ENCODE results near the gene SIRPB2. TPM values are rescaled to one million over a fixed set of nuclear protein-coding genes. Genes with fewer than 3 reads are reported as not detected.

SIRPB2 gene
- total and polyA plus RNA-seq, 2 donors from 2014 or later, result 0.86 to 8.2 TPM

- TF ChIP-seq CTCF (IDR thresholded peaks at IDR 0.05; ENCODE audit: borderline replicate concordance, extremely low read depth, insufficient read depth), result peak; percentile 83
- no peaks in the 10 kb centered on the region for H3K27me3 ChIP-seq (ENCODE audit: control insufficient read depth, insufficient read depth, low read length)
- H3K4me3 ChIP-seq (ENCODE audit: low read length in 3 of 3), result no peak overlapping the region
- FAIRE-seq, result peak; percentile 82
- peaks cover 0 to 9% (median 8%) of the 10 kb centered on the region in 3 donors for H3K36me3 ChIP-seq (ENCODE audit: control insufficient read depth in 2 of 3, insufficient read depth in 3 of 3, low read length in 3 of 3)
- no peaks in the 10 kb centered on the region for H3K4me1 ChIP-seq (ENCODE audit: control insufficient read depth in 2 of 3, insufficient read depth in 2 of 3, low read depth in 1 of 3, low read length in 3 of 3)
- no peaks in the 10 kb centered on the region for H3K9me3 ChIP-seq (ENCODE audit: control insufficient read depth in 2 of 3, insufficient read depth in 1 of 3, low read length in 3 of 3)
- DNase-seq, result peak; percentile 64 to 88 (median 78)
- H3K9ac ChIP-seq (ENCODE audit: low read length in 3 of 3), result no peak overlapping the region
- no peak overlapping the region for H3K27ac ChIP-seq (ENCODE audit: low read depth in 2 of 2, low read length in 2 of 2)
- intact Hi-C loops (cut with DNase I), result loop anchor here (5.0 kb wide), 1 partner anchor 125 kb away; no protein-coding TSS in a partner anchor
Observed at GRCh38 chr20:1437235-1437904, 53.9 kb downstream of the SIRPB2 start.

GRCh38 chr20:1436263-1436662 is 55.0 kb downstream of the SIRPB2 start:
- H3K4me3 ChIP-seq (ENCODE audit: low read length in 3 of 3), result no peak overlapping the region
- H3K9ac ChIP-seq (ENCODE audit: low read length in 3 of 3), result no peak overlapping the region
- DNase-seq, result no peak
- H3K36me3 ChIP-seq (ENCODE audit: control insufficient read depth in 2 of 3, insufficient read depth in 3 of 3, low read length in 3 of 3), result no peaks in the 10 kb centered on the region
- H3K27ac ChIP-seq (ENCODE audit: low read depth in 2 of 2, low read length in 2 of 2), result no peak overlapping the region
- TF ChIP-seq CTCF (IDR thresholded peaks at IDR 0.05; ENCODE audit: borderline replicate concordance, extremely low read depth, insufficient read depth), result no peak
- no peaks in the 10 kb centered on the region for H3K27me3 ChIP-seq (ENCODE audit: control insufficient read depth, insufficient read depth, low read length)
- FAIRE-seq, result no peak
- H3K4me1 ChIP-seq (ENCODE audit: control insufficient read depth in 2 of 3, insufficient read depth in 2 of 3, low read depth in 1 of 3, low read length in 3 of 3), result no peaks in the 10 kb centered on the region
- no peaks in the 10 kb centered on the region for H3K9me3 ChIP-seq (ENCODE audit: control insufficient read depth in 2 of 3, insufficient read depth in 1 of 3, low read length in 3 of 3)
- intact Hi-C loops (cut with DNase I), result loop anchor here (5.0 kb wide), 1 partner anchor 124 kb away; no protein-coding TSS in a partner anchor

- no peak for FAIRE-seq
- no peak overlapping the region for H3K4me3 ChIP-seq (ENCODE audit: low read length in 3 of 3)
- DNase-seq, result no peak
- H3K9ac ChIP-seq (ENCODE audit: low read length in 3 of 3), result no peak overlapping the region
- H3K36me3 ChIP-seq (ENCODE audit: control insufficient read depth in 2 of 3, insufficient read depth in 3 of 3, low read length in 3 of 3), result no peaks in the 10 kb centered on the region
- H3K27ac ChIP-seq (ENCODE audit: low read depth in 2 of 2, low read length in 2 of 2), result no peak overlapping the region
- H3K4me1 ChIP-seq (ENCODE audit: control insufficient read depth in 2 of 3, insufficient read depth in 2 of 3, low read depth in 1 of 3, low read length in 3 of 3), result no peaks in the 10 kb centered on the region
- no peaks in the 10 kb centered on the region for H3K27me3 ChIP-seq (ENCODE audit: control insufficient read depth, insufficient read depth, low read length)
- intact Hi-C loops (cut with DNase I), result loop anchor here (5.0 kb wide), 1 partner anchor 123 kb away; no protein-coding TSS in a partner anchor
- no peak for TF ChIP-seq CTCF (IDR thresholded peaks at IDR 0.05; ENCODE audit: borderline replicate concordance, extremely low read depth, insufficient read depth)
- H3K9me3 ChIP-seq (ENCODE audit: control insufficient read depth in 2 of 3, insufficient read depth in 1 of 3, low read length in 3 of 3), result no peaks in the 10 kb centered on the region
Observed at GRCh38 chr20:1435337-1435699, 55.9 kb downstream of the SIRPB2 start.

All from kidney (tissue), 14 donors.